ENCODE data around the gene ROPN1. TPM values are rescaled to one million over a fixed set of nuclear protein-coding genes. Genes with fewer than 3 reads are reported as not detected.
"Not testable (repeated sequence)": the region's sequence is repeated elsewhere in the genome, so short reads cannot be mapped to it uniquely, and the experiment has no call there.

Gene ROPN1
- total RNA-seq, 1 donor from 2014 or later = not detected

GRCh38 chr3:123980539-123980938, 11.4 kb downstream of the ROPN1 start:
- no peak for TF ChIP-seq CTCF (IDR thresholded peaks at IDR 0.05; ENCODE audit: unreplicated experiment)
- H3K9me3 Mint-ChIP-seq (ENCODE audit: low read depth) = no peaks in the 10 kb centered on the region
- peaks cover 3% of the 10 kb centered on the region for H3K4me1 Mint-ChIP-seq (ENCODE audit: low read depth)
- peak overlapping the region; percentile 53 for H3K4me3 Mint-ChIP-seq (ENCODE audit: low read depth)
- H3K27me3 Mint-ChIP-seq = peaks cover 44% of the 10 kb centered on the region
- no peak overlapping the region for H3K27ac Mint-ChIP-seq
- DNase-seq (ENCODE audit: low spot score, unreplicated experiment) = no peak
- H3K36me3 Mint-ChIP-seq (ENCODE audit: insufficient read depth) = no peaks in the 10 kb centered on the region

GRCh38 chr3:123979525-123980501, 12.1 kb downstream of the ROPN1 start:
- not testable (repeated sequence) for H3K36me3 Mint-ChIP-seq (ENCODE audit: insufficient read depth); H3K4me1 Mint-ChIP-seq (ENCODE audit: low read depth); H3K9me3 Mint-ChIP-seq (ENCODE audit: low read depth); H3K27ac Mint-ChIP-seq
- peak; percentile 78 for TF ChIP-seq CTCF (IDR thresholded peaks at IDR 0.05; ENCODE audit: unreplicated experiment)
- H3K4me3 Mint-ChIP-seq (ENCODE audit: low read depth) = peak overlapping the region; percentile 53
- H3K27me3 Mint-ChIP-seq = peaks cover 44% of the 10 kb centered on the region
- peak; percentile 20 for DNase-seq (ENCODE audit: low spot score, unreplicated experiment)

GRCh38 chr3:123976904-123977303, 15.0 kb downstream of the ROPN1 start:
- H3K4me3 Mint-ChIP-seq (ENCODE audit: low read depth); DNase-seq (ENCODE audit: low spot score, unreplicated experiment); H3K4me1 Mint-ChIP-seq (ENCODE audit: low read depth); H3K36me3 Mint-ChIP-seq (ENCODE audit: insufficient read depth); H3K27ac Mint-ChIP-seq; H3K9me3 Mint-ChIP-seq (ENCODE audit: low read depth): not testable (repeated sequence)
- H3K27me3 Mint-ChIP-seq = peaks cover 30% of the 10 kb centered on the region

- H3K27ac Mint-ChIP-seq; H3K4me1 Mint-ChIP-seq (ENCODE audit: low read depth); H3K9me3 Mint-ChIP-seq (ENCODE audit: low read depth); H3K36me3 Mint-ChIP-seq (ENCODE audit: insufficient read depth); DNase-seq (ENCODE audit: low spot score, unreplicated experiment); H3K4me3 Mint-ChIP-seq (ENCODE audit: low read depth): not testable (repeated sequence)
- peaks cover 24% of the 10 kb centered on the region for H3K27me3 Mint-ChIP-seq
Measured at GRCh38 chr3:123976181-123976898, 15.6 kb downstream of the ROPN1 start.

- not testable (repeated sequence) for H3K4me3 Mint-ChIP-seq (ENCODE audit: low read depth); H3K9me3 Mint-ChIP-seq (ENCODE audit: low read depth); DNase-seq (ENCODE audit: low spot score, unreplicated experiment); H3K36me3 Mint-ChIP-seq (ENCODE audit: insufficient read depth); H3K4me1 Mint-ChIP-seq (ENCODE audit: low read depth); H3K27ac Mint-ChIP-seq
- peaks cover 12% of the 10 kb centered on the region for H3K27me3 Mint-ChIP-seq
Measured at GRCh38 chr3:123975030-123975429, 16.9 kb downstream of the ROPN1 start.

GRCh38 chr3:123971406-123971805, 20.5 kb downstream of the ROPN1 start:
- DNase-seq (ENCODE audit: low spot score, unreplicated experiment) = no peak
- H3K4me1 Mint-ChIP-seq (ENCODE audit: low read depth) = peaks cover 10% of the 10 kb centered on the region
- H3K27me3 Mint-ChIP-seq = peaks cover 6% of the 10 kb centered on the region
- H3K9me3 Mint-ChIP-seq (ENCODE audit: low read depth) = no peaks in the 10 kb centered on the region
- no peak overlapping the region for H3K4me3 Mint-ChIP-seq (ENCODE audit: low read depth)
- no peaks in the 10 kb centered on the region for H3K36me3 Mint-ChIP-seq (ENCODE audit: insufficient read depth)
- TF ChIP-seq CTCF (IDR thresholded peaks at IDR 0.05; ENCODE audit: unreplicated experiment) = no peak
- H3K27ac Mint-ChIP-seq = no peak overlapping the region

- not testable (repeated sequence) for H3K4me1 Mint-ChIP-seq (ENCODE audit: low read depth); H3K27me3 Mint-ChIP-seq; DNase-seq (ENCODE audit: low spot score, unreplicated experiment); H3K4me3 Mint-ChIP-seq (ENCODE audit: low read depth); H3K9me3 Mint-ChIP-seq (ENCODE audit: low read depth); H3K27ac Mint-ChIP-seq; H3K36me3 Mint-ChIP-seq (ENCODE audit: insufficient read depth)
Measured at GRCh38 chr3:123967260-123967659, 24.7 kb downstream of the ROPN1 start.

GRCh38 chr3:123966799-123967198, 25.1 kb downstream of the ROPN1 start:
- not testable (repeated sequence) for H3K4me1 Mint-ChIP-seq (ENCODE audit: low read depth); DNase-seq (ENCODE audit: low spot score, unreplicated experiment); H3K27me3 Mint-ChIP-seq

GRCh38 chr3:123964793-123965192, 27.1 kb downstream of the ROPN1 start:
- H3K4me3 Mint-ChIP-seq (ENCODE audit: low read depth); H3K27ac Mint-ChIP-seq; H3K27me3 Mint-ChIP-seq; H3K9me3 Mint-ChIP-seq (ENCODE audit: low read depth); DNase-seq (ENCODE audit: low spot score, unreplicated experiment); H3K36me3 Mint-ChIP-seq (ENCODE audit: insufficient read depth): not testable (repeated sequence)
- peaks cover 16% of the 10 kb centered on the region for H3K4me1 Mint-ChIP-seq (ENCODE audit: low read depth)

More at GRCh38 chr3:123966799-123967198, 25.1 kb downstream of the ROPN1 start:
- not testable (repeated sequence) for H3K4me3 Mint-ChIP-seq (ENCODE audit: low read depth); H3K36me3 Mint-ChIP-seq (ENCODE audit: insufficient read depth); H3K27ac Mint-ChIP-seq; H3K9me3 Mint-ChIP-seq (ENCODE audit: low read depth)
